ENCODE data around the gene APOBEC3B.
"Not testable (repeated sequence)": the region's sequence is repeated elsewhere in the genome, so short reads cannot be mapped to it uniquely, and the experiment has no call there.

The APOBEC3B gene

GRCh38 chr22:38970551-38970950 is 11.6 kb upstream of the APOBEC3B start:
- H3K36me3 ChIP-seq (ENCODE audit: insufficient read depth, low read length), result no peaks in the 10 kb centered on the region
- no peak overlapping the region for H3K4me3 ChIP-seq (ENCODE audit: low read length)
- H3K4me1 ChIP-seq (ENCODE audit: insufficient read depth, low read length), result 0 out of 2 replicates have a peak, but pooled peaks cover 2% of the 10 kb centered on the region
- H3K27me3 ChIP-seq (ENCODE audit: insufficient read depth, low read length), result no peaks in the 10 kb centered on the region
- no peak overlapping the region for H3K9ac ChIP-seq (ENCODE audit: low read depth, low read length)
- H3K27ac ChIP-seq (ENCODE audit: low read depth, low read length), result no peak overlapping the region
- 0 out of 2 replicates have a peak, but pooled peaks cover under 1% of the 10 kb centered on the region for H3K9me3 ChIP-seq (ENCODE audit: insufficient read depth, low read depth, low read length)
- 88% methylated on average over 8 of the region's 8 CpGs for WGBS

GRCh38 chr22:38971202-38971601 is 10.9 kb upstream of the APOBEC3B start:
- Histone ChIP-seq H3K4me3 (ENCODE audit: low read length) (no peak overlapping the region), H3K9ac (ENCODE audit: low read depth, low read length) (no peak overlapping the region), H3K9me3 (ENCODE audit: insufficient read depth, low read depth, low read length) (peaks cover 7% of the 10 kb centered on the region), H3K4me1 (ENCODE audit: insufficient read depth, low read length) (no peaks in the 10 kb centered on the region), H3K27ac (ENCODE audit: low read depth, low read length) (no peak overlapping the region), H3K27me3 (ENCODE audit: insufficient read depth, low read length) (no peaks in the 10 kb centered on the region), H3K36me3 (ENCODE audit: insufficient read depth, low read length) (no peaks in the 10 kb centered on the region)
- 93% methylated on average over 5 of the region's 5 CpGs for WGBS

- Histone ChIP-seq H3K9me3 (ENCODE audit: insufficient read depth, low read depth, low read length) (peaks cover 13% of the 10 kb centered on the region), H3K27ac (ENCODE audit: low read depth, low read length) (no peak overlapping the region), H3K4me3 (ENCODE audit: low read length) (no peak overlapping the region), H3K27me3 (ENCODE audit: insufficient read depth, low read length) (no peaks in the 10 kb centered on the region), H3K9ac (ENCODE audit: low read depth, low read length) (no peak overlapping the region), H3K36me3 (ENCODE audit: insufficient read depth, low read length) (no peaks in the 10 kb centered on the region), H3K4me1 (ENCODE audit: insufficient read depth, low read length) (no peaks in the 10 kb centered on the region)
- WGBS, result 95% methylated on average over 3 of the region's 3 CpGs
Observed at GRCh38 chr22:38971791-38972190, 10.4 kb upstream of the APOBEC3B start.

GRCh38 chr22:38972558-38972957 is 9.6 kb upstream of the APOBEC3B start:
- Histone ChIP-seq H3K9me3 (ENCODE audit: insufficient read depth, low read depth, low read length) (peaks cover 14% of the 10 kb centered on the region), H3K36me3 (ENCODE audit: insufficient read depth, low read length) (no peaks in the 10 kb centered on the region), H3K4me1 (ENCODE audit: insufficient read depth, low read length) (no peaks in the 10 kb centered on the region), H3K4me3 (ENCODE audit: low read length) (no peak overlapping the region), H3K27ac (ENCODE audit: low read depth, low read length) (no peak overlapping the region), H3K27me3 (ENCODE audit: insufficient read depth, low read length) (no peaks in the 10 kb centered on the region), H3K9ac (ENCODE audit: low read depth, low read length) (no peak overlapping the region)
- WGBS, result 91% methylated on average over 5 of the region's 5 CpGs

GRCh38 chr22:38973289-38974169 is 8.6 kb upstream of the APOBEC3B start:
- H3K27me3 ChIP-seq (ENCODE audit: insufficient read depth, low read length), result no peaks in the 10 kb centered on the region
- H3K36me3 ChIP-seq (ENCODE audit: insufficient read depth, low read length), result no peaks in the 10 kb centered on the region
- H3K4me1 ChIP-seq (ENCODE audit: insufficient read depth, low read length), result no peaks in the 10 kb centered on the region
- no peak overlapping the region for H3K4me3 ChIP-seq (ENCODE audit: low read length)
- no peak overlapping the region for H3K9ac ChIP-seq (ENCODE audit: low read depth, low read length)
- H3K27ac ChIP-seq (ENCODE audit: low read depth, low read length), result no peak overlapping the region
- WGBS, result 56% methylated on average over 15 of the region's 15 CpGs
- H3K9me3 ChIP-seq (ENCODE audit: insufficient read depth, low read depth, low read length), result peaks cover 14% of the 10 kb centered on the region

GRCh38 chr22:38974170-38974825 is 7.8 kb upstream of the APOBEC3B start:
- WGBS, result 92% methylated on average over 18 of the region's 18 CpGs
- no peak overlapping the region for H3K27ac ChIP-seq (ENCODE audit: low read depth, low read length)
- H3K27me3 ChIP-seq (ENCODE audit: insufficient read depth, low read length), result no peaks in the 10 kb centered on the region
- H3K4me3 ChIP-seq (ENCODE audit: low read length), result no peak overlapping the region
- no peak overlapping the region for H3K9ac ChIP-seq (ENCODE audit: low read depth, low read length)
- peaks cover 14% of the 10 kb centered on the region for H3K9me3 ChIP-seq (ENCODE audit: insufficient read depth, low read depth, low read length)
- no peaks in the 10 kb centered on the region for H3K4me1 ChIP-seq (ENCODE audit: insufficient read depth, low read length)
- H3K36me3 ChIP-seq (ENCODE audit: insufficient read depth, low read length), result no peaks in the 10 kb centered on the region

GRCh38 chr22:38974826-38975175 is 7.3 kb upstream of the APOBEC3B start:
- H3K4me3 ChIP-seq (ENCODE audit: low read length), result no peak overlapping the region
- peaks cover 14% of the 10 kb centered on the region for H3K9me3 ChIP-seq (ENCODE audit: insufficient read depth, low read depth, low read length)
- no peak overlapping the region for H3K27ac ChIP-seq (ENCODE audit: low read depth, low read length)
- H3K9ac ChIP-seq (ENCODE audit: low read depth, low read length), result no peak overlapping the region
- no peaks in the 10 kb centered on the region for H3K4me1 ChIP-seq (ENCODE audit: insufficient read depth, low read length)
- H3K27me3 ChIP-seq (ENCODE audit: insufficient read depth, low read length), result no peaks in the 10 kb centered on the region
- no peaks in the 10 kb centered on the region for H3K36me3 ChIP-seq (ENCODE audit: insufficient read depth, low read length)
- 96% methylated on average over 7 of the region's 7 CpGs for WGBS

- not testable (repeated sequence) for H3K27me3 ChIP-seq (ENCODE audit: insufficient read depth, low read length); H3K4me3 ChIP-seq (ENCODE audit: low read length); H3K36me3 ChIP-seq (ENCODE audit: insufficient read depth, low read length); H3K27ac ChIP-seq (ENCODE audit: low read depth, low read length); H3K9ac ChIP-seq (ENCODE audit: low read depth, low read length)
- WGBS, result 96% methylated on average over 4 of the region's 4 CpGs
- H3K4me1 ChIP-seq (ENCODE audit: insufficient read depth, low read length), result peaks cover 10% of the 10 kb centered on the region; the same call in 1 of the 2 replicates
- peaks cover 14% of the 10 kb centered on the region for H3K9me3 ChIP-seq (ENCODE audit: insufficient read depth, low read depth, low read length)
Observed at GRCh38 chr22:38977289-38977688, 4.9 kb upstream of the APOBEC3B start.

GRCh38 chr22:38980587-38980986 is 1.6 kb upstream of the APOBEC3B start:
- Histone ChIP-seq H3K4me1 (ENCODE audit: insufficient read depth, low read length) (peaks cover 10% of the 10 kb centered on the region; the same call in 1 of the 2 replicates), H3K9me3 (ENCODE audit: insufficient read depth, low read depth, low read length) (peaks cover 19% of the 10 kb centered on the region)
- not testable (repeated sequence) for H3K27me3 ChIP-seq (ENCODE audit: insufficient read depth, low read length); H3K27ac ChIP-seq (ENCODE audit: low read depth, low read length); H3K9ac ChIP-seq (ENCODE audit: low read depth, low read length); H3K36me3 ChIP-seq (ENCODE audit: insufficient read depth, low read length); H3K4me3 ChIP-seq (ENCODE audit: low read length)
- 91% methylated on average over 9 of the region's 10 CpGs for whole genome bisulfite sequencing

GRCh38 chr22:38981005-38981991 is 849 bp upstream of the APOBEC3B start:
- Histone ChIP-seq H3K27ac (ENCODE audit: low read depth, low read length) (peak overlapping the region; percentile 50; the same call in 1 of the 2 replicates), H3K9ac (ENCODE audit: low read depth, low read length) (no peak overlapping the region), H3K27me3 (ENCODE audit: insufficient read depth, low read length) (no peaks in the 10 kb centered on the region), H3K4me3 (ENCODE audit: low read length) (no peak overlapping the region), H3K36me3 (ENCODE audit: insufficient read depth, low read length) (no peaks in the 10 kb centered on the region), H3K4me1 (ENCODE audit: insufficient read depth, low read length) (peaks cover 10% of the 10 kb centered on the region; the same call in 1 of the 2 replicates), H3K9me3 (ENCODE audit: insufficient read depth, low read depth, low read length) (peaks cover 12% of the 10 kb centered on the region)
- WGBS, result 76% methylated on average over 26 of the region's 27 CpGs
